ENCODE measurements around the gene TMEM132D.
"Not testable (repeated sequence)": the region's sequence is repeated elsewhere in the genome, so short reads cannot be mapped to it uniquely, and the experiment has no call there.

TMEM132D gene

DNA sequence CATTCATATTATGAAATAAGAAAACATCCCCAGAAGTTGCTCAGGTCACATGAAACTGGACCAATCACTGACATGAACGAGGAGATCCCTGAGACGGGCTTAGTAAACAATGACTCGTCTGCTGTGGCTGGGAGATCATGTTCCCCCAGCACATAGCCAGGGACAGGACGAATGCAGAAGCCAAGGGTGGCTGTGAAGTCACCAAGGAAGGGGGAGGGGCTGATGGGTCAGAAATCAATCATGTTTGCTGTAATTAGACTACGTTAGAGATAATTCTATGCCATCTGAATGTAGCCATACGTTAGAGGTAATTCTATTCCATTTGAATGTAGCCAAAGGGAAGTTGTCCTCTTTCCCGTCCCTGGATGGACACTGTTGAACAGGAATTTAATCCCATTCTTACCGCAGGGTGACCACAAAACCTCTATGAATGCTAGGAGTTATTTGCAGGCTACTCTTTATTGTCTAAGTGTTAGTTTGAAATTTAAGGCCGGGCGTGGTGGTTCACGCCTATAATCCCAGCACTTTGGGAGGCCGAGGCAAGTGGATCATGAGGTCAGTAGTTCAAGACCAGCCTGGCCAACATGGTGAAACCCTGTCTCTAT is 332.9 kb downstream of the TMEM132D start:
- no peak for DNase-seq

DNA sequence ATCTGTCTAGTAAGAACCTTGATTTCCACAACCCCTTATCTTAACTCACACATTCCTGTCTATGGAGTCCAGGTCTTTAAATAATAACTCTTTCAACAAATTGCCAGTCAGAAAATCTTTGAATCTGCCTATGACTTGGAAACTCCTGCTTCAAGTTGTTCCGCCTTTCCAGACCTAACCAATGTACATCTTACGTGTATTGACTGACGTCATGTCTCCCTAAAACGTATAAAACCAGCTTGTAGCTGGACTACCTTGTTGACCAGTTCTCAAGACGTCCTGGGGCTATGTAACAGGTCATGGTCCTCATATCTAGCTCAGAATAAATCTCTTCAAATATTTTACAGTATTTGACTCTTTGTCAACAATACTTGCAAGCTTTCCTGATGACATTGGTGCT is 337.0 kb downstream of the TMEM132D start:
- no peak for DNase-seq
- TF ChIP-seq POLR2A (IDR thresholded peaks at IDR 0.05; ENCODE audit: low read length) (no peak), GATA1 (IDR thresholded peaks at IDR 0.05; ENCODE audit: low read depth, low read length) (no peak)

More for the DNA sequence above, 332.9 kb downstream of the TMEM132D start:
- TF ChIP-seq POLR2A (IDR thresholded peaks at IDR 0.05; ENCODE audit: low read length), result no peak
- no peak for TF ChIP-seq GATA1 (IDR thresholded peaks at IDR 0.05; ENCODE audit: low read depth, low read length)

DNA sequence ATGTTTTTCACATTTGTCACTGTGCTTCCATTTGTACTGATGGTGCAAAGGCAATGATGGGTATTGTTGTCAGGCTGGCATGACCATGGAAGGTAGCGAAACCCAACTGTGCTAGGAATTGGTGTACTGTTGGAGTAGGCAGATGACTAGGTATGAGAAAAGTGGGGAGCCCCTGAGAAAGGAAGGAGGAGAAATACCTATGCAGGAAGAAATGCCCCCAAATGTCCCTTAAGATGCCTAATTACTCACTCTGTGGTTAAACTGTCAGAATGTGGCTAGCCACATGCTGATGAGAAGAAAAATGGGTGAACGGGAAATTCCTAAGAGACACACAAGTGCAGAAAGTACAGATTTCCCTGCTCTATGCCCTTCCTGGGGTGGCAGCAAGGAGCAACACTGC is 339.1 kb downstream of the TMEM132D start:
- no peak for TF ChIP-seq GATA1 (IDR thresholded peaks at IDR 0.05; ENCODE audit: low read depth, low read length)
- no peak for TF ChIP-seq POLR2A (IDR thresholded peaks at IDR 0.05; ENCODE audit: low read length)
- no peak for DNase-seq

DNA sequence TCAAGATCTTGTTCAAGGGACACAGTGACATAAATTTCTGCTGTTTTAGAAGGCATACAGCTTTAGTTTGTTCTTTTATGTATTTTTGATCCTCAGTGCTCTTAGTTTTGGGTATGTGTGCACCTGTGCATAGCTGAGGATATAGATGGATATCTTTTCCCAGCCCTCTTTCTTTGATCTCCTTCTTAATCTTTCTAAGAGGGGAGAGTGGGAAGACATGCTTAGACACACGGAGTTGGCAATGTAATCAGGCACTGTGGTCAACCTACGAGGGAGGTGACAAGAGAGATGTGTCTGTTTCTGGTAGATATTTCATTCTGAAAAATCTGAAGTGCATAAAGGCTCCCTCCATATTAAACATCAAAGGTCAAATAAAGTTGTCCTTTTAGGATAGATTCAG is 340.6 kb downstream of the TMEM132D start:
- no peak for TF ChIP-seq POLR2A (IDR thresholded peaks at IDR 0.05; ENCODE audit: low read length)
- no peak for TF ChIP-seq GATA1 (IDR thresholded peaks at IDR 0.05; ENCODE audit: low read depth, low read length)
- no peak for DNase-seq

DNA sequence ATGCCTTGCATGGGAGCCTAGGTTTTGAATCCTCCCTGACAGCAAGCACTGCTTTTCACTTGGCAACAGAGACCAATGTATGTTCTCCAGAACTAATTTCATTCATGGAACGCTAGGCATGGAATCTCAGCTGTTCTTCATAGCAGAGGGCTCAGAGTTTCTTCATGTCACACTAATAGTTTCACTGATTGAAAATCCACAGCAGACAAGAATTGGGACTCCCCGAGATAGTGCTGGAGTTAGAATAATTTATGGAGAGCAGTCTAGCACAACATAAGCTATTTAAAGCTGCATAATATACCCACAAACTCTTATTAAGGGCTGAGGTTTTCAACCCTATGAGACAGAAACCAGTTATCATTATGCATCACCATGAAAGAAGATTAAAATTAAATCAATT is 342.5 kb downstream of the TMEM132D start:
- TF ChIP-seq GATA1 (IDR thresholded peaks at IDR 0.05; ENCODE audit: low read depth, low read length) (no peak), POLR2A (IDR thresholded peaks at IDR 0.05; ENCODE audit: low read length) (no peak)

DNA sequence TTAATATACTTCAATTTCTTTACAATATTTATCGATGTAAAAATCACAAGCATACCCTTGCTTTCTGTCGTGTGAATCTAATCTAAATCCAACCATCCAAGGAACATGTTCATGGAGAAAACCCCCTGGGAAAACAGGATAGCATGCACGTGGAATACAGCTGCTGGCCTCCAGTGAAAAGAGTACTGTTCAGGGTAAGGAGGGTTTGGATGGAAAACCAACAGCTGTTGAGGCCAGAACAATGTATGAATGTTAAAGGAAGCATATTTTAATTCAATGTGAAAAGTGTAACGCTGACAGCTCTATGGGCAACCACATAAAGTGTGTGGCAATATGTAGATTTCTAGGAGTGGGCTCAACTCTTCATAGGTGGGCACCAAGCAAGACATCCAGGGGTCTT is 344.0 kb downstream of the TMEM132D start:
- TF ChIP-seq GATA1 (IDR thresholded peaks at IDR 0.05; ENCODE audit: low read depth, low read length), result no peak
- TF ChIP-seq POLR2A (IDR thresholded peaks at IDR 0.05; ENCODE audit: low read length), result no peak
- no peak for DNase-seq

More for the DNA sequence above, 342.5 kb downstream of the TMEM132D start:
- DNase-seq, result no peak

DNA sequence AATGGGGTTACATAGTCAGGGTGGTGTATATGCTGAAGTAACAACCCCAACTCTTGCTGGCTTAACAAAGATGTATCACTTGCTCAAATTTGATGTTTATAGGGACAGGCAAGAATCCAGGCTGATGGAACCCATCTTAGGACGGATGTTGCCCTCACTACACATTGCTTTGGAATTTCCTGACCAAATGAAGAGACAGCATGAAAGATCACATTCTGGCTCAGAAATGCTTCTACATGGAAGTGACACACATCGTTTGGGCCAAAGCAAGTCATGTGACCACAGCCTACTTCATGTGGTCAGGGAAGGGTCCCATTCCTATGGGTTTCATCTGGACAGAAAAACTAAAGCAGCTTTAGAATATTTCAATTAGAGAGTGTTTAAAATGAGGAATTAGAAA is 345.8 kb downstream of the TMEM132D start:
- no peak for DNase-seq

DNA sequence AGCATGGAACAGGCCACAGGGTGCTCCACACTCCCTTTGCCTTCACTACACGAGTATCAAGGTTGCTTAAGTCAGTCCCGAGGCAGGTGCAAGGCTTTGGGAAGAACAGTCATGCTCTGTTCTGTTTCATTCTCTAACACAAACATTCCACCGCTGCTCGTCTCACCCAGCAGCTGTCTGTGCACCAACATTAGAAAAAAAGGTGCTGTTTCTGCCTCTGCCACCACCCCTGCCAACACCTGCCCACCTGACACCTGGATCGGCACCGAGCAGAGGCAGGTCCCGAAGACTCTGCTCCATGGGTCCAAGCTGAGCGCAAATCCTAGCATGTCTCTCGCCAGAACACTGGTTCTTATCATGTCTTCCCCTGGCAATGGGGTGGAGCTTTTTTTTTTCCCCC is 347.7 kb downstream of the TMEM132D start:
- TF ChIP-seq POLR2A (IDR thresholded peaks at IDR 0.05; ENCODE audit: low read length) (no peak), GATA1 (IDR thresholded peaks at IDR 0.05; ENCODE audit: low read depth, low read length) (no peak)
- DNase-seq, result no peak

More for the DNA sequence above, 345.8 kb downstream of the TMEM132D start:
- TF ChIP-seq GATA1 (IDR thresholded peaks at IDR 0.05; ENCODE audit: low read depth, low read length) (no peak), POLR2A (IDR thresholded peaks at IDR 0.05; ENCODE audit: low read length) (no peak)

DNA sequence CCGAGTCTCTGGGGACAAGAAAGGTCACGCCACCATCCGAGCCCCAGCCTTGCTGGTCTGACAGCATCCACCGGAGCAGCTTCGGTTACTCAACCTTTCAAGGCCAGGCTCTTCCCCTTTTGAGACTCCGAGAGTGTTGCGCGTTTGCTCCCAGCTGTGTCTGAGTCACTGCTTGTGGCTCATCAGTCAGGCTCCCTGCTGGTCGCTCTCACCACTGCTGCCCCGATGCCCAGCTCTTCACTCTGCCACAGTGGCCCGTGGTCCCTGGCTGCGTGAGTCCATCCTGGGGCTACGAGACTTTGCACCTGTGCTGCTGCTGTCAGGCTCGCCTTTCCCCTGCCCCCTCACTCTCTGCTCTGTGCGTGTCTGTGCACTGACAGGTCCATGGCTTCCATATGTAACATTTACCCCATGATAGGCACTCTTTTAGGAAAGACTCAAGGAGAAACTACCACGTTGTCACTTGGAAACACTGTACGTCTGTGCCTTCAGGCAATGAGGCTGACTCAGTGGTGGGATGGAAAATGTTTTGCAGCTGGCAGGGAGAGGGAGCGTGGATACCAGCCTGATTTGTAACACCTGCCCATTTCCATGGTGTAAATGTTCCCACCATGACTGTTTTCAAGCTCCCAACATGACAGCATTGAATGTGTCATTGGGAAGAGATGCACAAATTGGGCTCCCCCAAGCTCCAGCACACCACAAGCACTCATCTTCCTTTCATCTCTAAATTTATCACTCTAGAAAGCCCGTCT is 350.7 kb downstream of the TMEM132D start:
- no peak for DNase-seq
- TF ChIP-seq POLR2A (IDR thresholded peaks at IDR 0.05; ENCODE audit: low read length), result no peak
- no peak for TF ChIP-seq GATA1 (IDR thresholded peaks at IDR 0.05; ENCODE audit: low read depth, low read length)

DNA sequence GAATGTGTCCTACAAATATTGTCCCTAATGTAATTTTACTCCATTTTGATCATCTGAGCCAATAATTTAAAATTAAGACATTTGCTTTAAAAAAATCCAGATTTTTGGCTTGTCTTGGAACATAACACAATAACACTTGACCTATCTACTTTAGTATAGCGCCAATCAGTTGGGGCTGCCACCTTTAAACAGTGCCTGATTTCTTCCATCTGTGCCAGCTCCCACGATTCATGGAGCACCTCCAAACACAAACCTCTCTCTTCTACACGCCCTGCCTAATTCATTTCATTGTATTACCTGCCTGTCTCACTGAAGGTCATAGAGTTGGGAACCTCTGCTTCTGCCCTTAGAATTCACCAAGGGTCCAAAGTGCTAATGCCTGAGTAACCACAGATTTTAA is 352.4 kb downstream of the TMEM132D start:
- no peak for DNase-seq
- TF ChIP-seq GATA1 (IDR thresholded peaks at IDR 0.05; ENCODE audit: low read depth, low read length) (no peak), POLR2A (IDR thresholded peaks at IDR 0.05; ENCODE audit: low read length) (no peak)

DNA sequence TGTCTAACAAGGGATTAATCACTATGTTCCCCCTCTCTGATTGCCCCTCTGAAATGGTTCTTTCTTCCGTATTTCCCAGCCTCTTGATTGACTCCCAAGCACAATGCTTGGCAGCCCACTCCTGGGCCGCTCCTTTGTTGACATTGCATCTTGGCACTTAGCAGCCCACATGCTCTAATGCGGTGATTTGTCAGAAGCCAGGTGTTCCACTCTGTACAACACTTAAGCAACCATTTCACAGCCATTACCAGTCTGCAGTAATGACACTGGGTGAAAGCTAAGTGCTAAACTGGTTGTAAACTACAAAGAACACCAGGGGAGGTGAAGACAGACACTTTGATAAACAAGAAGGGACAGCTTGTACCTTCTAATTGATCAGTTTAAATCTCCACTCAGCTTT is 353.5 kb downstream of the TMEM132D start:
- no peak for DNase-seq
- no peak for TF ChIP-seq GATA1 (IDR thresholded peaks at IDR 0.05; ENCODE audit: low read depth, low read length)
- TF ChIP-seq POLR2A (IDR thresholded peaks at IDR 0.05; ENCODE audit: low read length), result no peak

DNA sequence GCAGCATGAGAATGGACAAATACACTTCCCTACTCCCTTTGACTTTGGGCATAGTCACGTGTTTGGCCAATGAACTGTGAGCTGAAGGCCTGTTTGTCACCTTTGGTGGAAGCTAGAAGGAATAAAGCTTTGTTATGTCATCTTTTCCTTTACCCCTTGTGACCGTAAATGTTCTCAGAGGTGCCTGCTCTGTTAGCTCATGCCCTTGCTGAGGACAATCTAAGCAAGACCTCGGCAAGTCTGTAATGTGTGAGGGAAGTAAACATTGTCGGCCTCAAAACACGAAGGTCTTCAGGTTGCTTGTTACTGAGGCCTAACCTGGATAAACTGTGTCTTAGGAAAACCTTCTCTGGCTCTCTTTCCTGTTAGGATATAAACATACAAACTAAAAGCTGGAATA is 354.2 kb downstream of the TMEM132D start:
- no peak for DNase-seq
- TF ChIP-seq POLR2A (IDR thresholded peaks at IDR 0.05; ENCODE audit: low read length) (no peak), GATA1 (IDR thresholded peaks at IDR 0.05; ENCODE audit: low read depth, low read length) (no peak)

DNA sequence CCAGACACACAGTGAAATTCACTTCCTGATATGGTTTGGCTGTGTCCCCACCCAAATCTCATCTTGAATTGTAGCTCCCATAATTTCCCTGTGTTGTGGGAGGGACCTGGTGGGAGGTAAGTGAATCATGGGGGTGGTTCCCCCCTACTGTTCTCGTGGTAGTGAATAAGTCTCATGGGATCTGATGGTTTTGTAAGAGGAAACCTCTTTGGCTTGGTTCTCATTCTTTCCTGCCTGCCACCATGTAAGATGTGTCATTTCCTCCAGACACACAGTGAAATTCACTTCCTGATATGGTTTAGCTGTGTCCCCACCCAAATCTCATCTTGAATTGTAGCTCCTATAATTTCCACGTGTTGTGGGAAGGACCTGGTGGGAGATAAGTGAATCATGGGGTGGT is 354.8 kb downstream of the TMEM132D start:
- not testable (repeated sequence) for DNase-seq

DNA sequence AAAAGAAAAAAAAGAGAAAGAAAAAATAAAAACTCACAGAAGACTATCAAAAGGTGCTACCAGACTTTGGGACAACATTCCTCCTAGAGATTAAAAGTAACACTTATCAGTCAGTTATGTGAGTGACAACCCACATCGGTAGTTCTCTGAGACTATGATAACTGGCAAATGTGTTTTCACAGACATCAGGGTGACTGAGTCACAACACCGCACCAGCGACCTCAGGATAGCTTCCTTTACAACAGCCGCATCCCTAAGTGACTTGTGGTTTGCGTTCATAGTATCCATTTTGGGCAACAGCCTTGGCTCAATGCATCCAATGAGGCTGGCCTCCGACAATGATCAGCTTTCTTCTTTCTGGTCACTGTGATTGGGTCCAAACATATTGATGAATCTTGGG is 359.1 kb downstream of the TMEM132D start:
- no peak for DNase-seq
- TF ChIP-seq GATA1 (IDR thresholded peaks at IDR 0.05; ENCODE audit: low read depth, low read length) (no peak), POLR2A (IDR thresholded peaks at IDR 0.05; ENCODE audit: low read length) (no peak)

DNA sequence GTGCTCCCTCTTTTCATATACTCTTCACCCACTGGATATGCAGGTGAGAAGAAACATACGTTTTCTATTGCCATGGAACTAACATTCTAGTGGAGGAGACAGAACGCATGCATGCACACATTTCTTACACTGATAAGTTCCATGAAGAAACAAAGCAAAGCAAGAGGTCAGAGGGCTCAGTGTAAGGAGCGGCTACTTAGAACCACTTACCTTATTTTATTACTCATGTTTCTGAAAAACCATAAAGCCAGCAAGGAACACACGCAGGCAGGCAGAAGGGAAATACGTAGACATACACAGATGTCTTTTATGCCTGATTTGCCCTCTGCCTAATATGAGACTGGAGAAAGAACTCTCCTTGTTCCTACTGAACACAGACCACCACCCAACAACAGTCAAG is 362.9 kb downstream of the TMEM132D start:
- DNase-seq, result no peak
- TF ChIP-seq POLR2A (IDR thresholded peaks at IDR 0.05; ENCODE audit: low read length), result no peak
- TF ChIP-seq GATA1 (IDR thresholded peaks at IDR 0.05; ENCODE audit: low read depth, low read length), result no peak

Data from erythroblast (primary cell).